HepG2 (cell line): ENCODE data around the gene NTM.

Experiments used
- BHLHE40 ChIP-seq: IDR thresholded peaks from 2 replicates; pipeline ENCODE4 v1.6.1; 2011; ENCODE audit warnings: low read length, improper control_type of control experiment
- CTCF ChIP-seq: sonication (generic); formaldehyde crosslinking; IDR thresholded peaks from 2 replicates; pipeline ENCODE4 v1.5.0; 2020; ENCODE audit warnings: mild to moderate bottlenecking, missing genetic modification reagents, moderate library complexity
- EP300 ChIP-seq, 3 experiments: sonication (generic) in 1 of 3; formaldehyde crosslinking in 1 of 3; IDR thresholded peaks; 2 replicates each; pipeline versions ENCODE4 v1.5.1 to v1.6.1; 2011 to 2020; ENCODE audit warnings: low read depth in 2 of 3, low read length in 2 of 3, borderline replicate concordance in 1 of 3, improper control_type of control experiment in 1 of 3, mild to moderate bottlenecking in 1 of 3, missing genetic modification reagents in 1 of 3, moderate library complexity in 1 of 3
- EZH2 ChIP-seq: conservative IDR thresholded peaks from 2 replicates; pipeline ENCODE4 v1.6.1; 2012; ENCODE audit warnings: mild to moderate bottlenecking, low read depth, low read length, moderate library complexity
- JARID2 ChIP-seq: sonication (generic); formaldehyde crosslinking; IDR thresholded peaks from 2 replicates; pipeline ENCODE4 v1.8.1; 2023; ENCODE audit warnings: missing genetic modification reagents, inconsistent platforms; ENCODE audit not compliant: insufficient replicate concordance
- NCOA2 ChIP-seq: sonication (generic); formaldehyde crosslinking; IDR thresholded peaks from 2 replicates; pipeline ENCODE4 v1.8.0; 2022; ENCODE audit warnings: inconsistent platforms
- RFX5 ChIP-seq: IDR thresholded peaks from 2 replicates; pipeline ENCODE4 v1.6.1; 2011; ENCODE audit warnings: low read depth, low read length, improper control_type of control experiment
- SIN3A ChIP-seq: IDR thresholded peaks from 2 replicates; pipeline ENCODE4 v1.6.1; 2011; ENCODE audit warnings: low read depth, mild to moderate bottlenecking, control low read depth, low read length, borderline replicate concordance
- SMC3 ChIP-seq: IDR thresholded peaks from 2 replicates; pipeline ENCODE4 v1.6.1; 2011; ENCODE audit warnings: low read length, improper control_type of control experiment
- SP140L ChIP-seq: sonication (generic); formaldehyde crosslinking; IDR thresholded peaks from 2 replicates; pipeline ENCODE4 v1.4.0; 2020; ENCODE audit warnings: missing genetic modification reagents, borderline replicate concordance
- U2AF2 ChIP-seq: fragments of 200-400 bp; formaldehyde crosslinking; IDR thresholded peaks from 2 replicates; pipeline ENCODE4 v1.6.1; 2017; ENCODE audit warnings: low read depth, mild to moderate bottlenecking, low read length
- ZNF263 ChIP-seq: sonication (generic); formaldehyde crosslinking; IDR thresholded peaks from 2 replicates; pipeline ENCODE4 v1.4.0; 2020; ENCODE audit warnings: missing genetic modification reagents
- ZNF614 ChIP-seq: IDR thresholded peaks from 2 replicates; pipeline ENCODE4 v1.6.1; 2018; ENCODE audit warnings: missing biosample characterization, missing genetic modification reagents, inconsistent platforms, borderline replicate concordance

- TF ChIP-seq EZH2 = no peak
- TF ChIP-seq ZNF263 (CRISPR knock-in tag) = no peak
- TF ChIP-seq BHLHE40 = no peak
- TF ChIP-seq SP140L (CRISPR knock-in tag) = no peak
- no peak for TF ChIP-seq JARID2 (CRISPR knock-in tag)
- no peak for TF ChIP-seq CTCF (CRISPR knock-in tag)
- TF ChIP-seq RFX5 = no peak
- no peak for TF ChIP-seq EP300 (IDR thresholded peaks at IDR 0.05; ENCODE audit: low read depth in 2 of 2, low read length in 2 of 2)
- no peak for TF ChIP-seq EP300 (CRISPR knock-in tag; IDR thresholded peaks at IDR 0.05; ENCODE audit: borderline replicate concordance)
- TF ChIP-seq NCOA2 (CRISPR knock-in tag) = no peak
- TF ChIP-seq ZNF614 (CRISPR knock-in tag) = no peak
- no peak for TF ChIP-seq U2AF2
- TF ChIP-seq SIN3A = no peak
- TF ChIP-seq SMC3 = no peak
Observed at GRCh38 chr11:131807876-131808275, 437.5 kb downstream of the NTM start.
